Skeletal muscle tissue (tissue), 4 donors: ENCODE data around the gene COMMD4. TPM values are rescaled to one million over a fixed set of nuclear protein-coding genes. Genes with fewer than 3 reads are reported as not detected.

Experiments used
- H3K27ac ChIP-seq: one replicate; pipeline ENCODE4 v1.7.0; 2013; ENCODE audit warnings: mild to moderate bottlenecking, low read depth, low read length, inconsistent platforms
- H3K27me3 ChIP-seq, 3 donors: one replicate each; pipeline ENCODE4 v1.7.0; 2013; ENCODE audit warnings: low read length in 3 of 3; ENCODE audit not compliant: control insufficient read depth in 3 of 3, insufficient read depth in 3 of 3
- H3K36me3 ChIP-seq, 3 donors: one replicate each; pipeline ENCODE4 v1.7.0; 2013; ENCODE audit warnings: low read length in 3 of 3; ENCODE audit not compliant: control insufficient read depth in 3 of 3, insufficient read depth in 3 of 3
- H3K4me1 ChIP-seq, 3 donors: one replicate each; pipeline ENCODE4 v1.7.0; 2013; ENCODE audit warnings: low read length in 3 of 3, mild to moderate bottlenecking in 3 of 3; ENCODE audit not compliant: control insufficient read depth in 3 of 3, insufficient read depth in 3 of 3
- H3K4me3 ChIP-seq, 3 donors: one replicate each; pipeline ENCODE4 v1.7.0; 2013; ENCODE audit warnings: low read length in 3 of 3
- H3K9ac ChIP-seq, 3 donors: one replicate each; pipeline ENCODE4 v1.7.0; 2013; ENCODE audit warnings: low read length in 3 of 3, mild to moderate bottlenecking in 3 of 3, moderate library complexity in 2 of 3, low read depth in 1 of 3
- H3K9me3 ChIP-seq, 3 donors: one replicate each; pipeline ENCODE4 v1.7.0; 2013; ENCODE audit warnings: low read length in 3 of 3; ENCODE audit not compliant: control insufficient read depth in 3 of 3
- total RNA-seq: library from RNA; depleted of rRNA; stranded (reverse); fragments of >200 nt; gene quantifications from one replicate; pipeline ENCODE4 v1.2.3, GENCODE V29; 2014
- donor health status: Osteomylitis.

Gene COMMD4
- total RNA-seq, 1 donor from 2014 or later = 13.6 TPM

- no peak overlapping the region for H3K27ac ChIP-seq
- no peaks in the 10 kb centered on the region for H3K27me3 ChIP-seq
- H3K9ac ChIP-seq = no peak overlapping the region
- no peak overlapping the region for H3K4me3 ChIP-seq
- peaks cover 72 to 87% (median 79%) of the 10 kb centered on the region in 3 donors for H3K36me3 ChIP-seq
- H3K9me3 ChIP-seq = no peaks in the 10 kb centered on the region
- no peaks in the 10 kb centered on the region for H3K4me1 ChIP-seq
Measured at GRCh38 chr15:75361361-75361988, 25.6 kb downstream of the COMMD4 start.

GRCh38 chr15:75361989-75362641, 26.3 kb downstream of the COMMD4 start:
- Histone ChIP-seq H3K9me3 (no peaks in the 10 kb centered on the region), H3K27me3 (no peaks in the 10 kb centered on the region)

GRCh38 chr15:75362642-75363249, 26.9 kb downstream of the COMMD4 start:
- Histone ChIP-seq H3K9me3 (no peaks in the 10 kb centered on the region), H3K9ac (no peak overlapping the region), H3K36me3 (peaks cover 78 to 85% (median 83%) of the 10 kb centered on the region in 3 donors), H3K4me1 (peaks cover 6 to 7% (median 7%) of the 10 kb centered on the region in 3 donors), H3K27ac (no peak overlapping the region), H3K27me3 (no peaks in the 10 kb centered on the region), H3K4me3 (no peak overlapping the region)

More at GRCh38 chr15:75361989-75362641, 26.3 kb downstream of the COMMD4 start:
- peaks cover under 1% of the 10 kb centered on the region in 3 donors for H3K4me1 ChIP-seq
- H3K27ac ChIP-seq = no peak overlapping the region
- H3K4me3 ChIP-seq = no peak overlapping the region
- H3K36me3 ChIP-seq = peaks cover 75 to 85% (median 79%) of the 10 kb centered on the region in 3 donors
- H3K9ac ChIP-seq = no peak overlapping the region

DNA sequence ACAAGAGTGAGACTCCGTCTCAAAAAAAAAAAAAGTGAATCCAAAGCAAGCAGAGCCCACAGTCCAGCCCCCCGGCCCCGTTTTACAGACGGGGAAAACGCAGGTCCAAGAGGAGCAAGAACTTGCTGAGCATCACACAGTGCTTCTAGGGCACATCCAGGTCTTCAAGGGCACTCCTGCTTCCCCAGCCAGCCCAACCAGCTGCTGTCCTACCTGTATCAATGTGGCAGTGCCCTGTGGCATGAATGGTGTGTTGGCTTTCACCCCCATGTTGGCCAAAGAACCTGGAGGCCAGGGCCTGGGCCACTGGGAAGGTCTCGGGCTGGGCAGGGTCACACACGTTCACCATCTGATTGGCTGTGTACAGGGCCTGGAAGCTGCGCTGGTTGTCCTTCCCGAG, 27.9 kb downstream of the COMMD4 start:
- Histone ChIP-seq H3K36me3 (peaks cover 73 to 75% (median 73%) of the 10 kb centered on the region in 3 donors), H3K27ac (no peak overlapping the region), H3K9me3 (no peaks in the 10 kb centered on the region), H3K27me3 (no peaks in the 10 kb centered on the region), H3K4me1 (peaks cover 9 to 10% (median 10%) of the 10 kb centered on the region in 3 donors), H3K4me3 (no peak overlapping the region), H3K9ac (no peak overlapping the region)

- Histone ChIP-seq H3K9ac (no peak overlapping the region), H3K9me3 (no peaks in the 10 kb centered on the region), H3K4me1 (peaks cover 20 to 21% (median 20%) of the 10 kb centered on the region in 3 donors), H3K36me3 (peaks cover 64 to 65% (median 65%) of the 10 kb centered on the region in 3 donors), H3K27me3 (no peaks in the 10 kb centered on the region), H3K27ac (no peak overlapping the region), H3K4me3 (no peak overlapping the region)
Measured at GRCh38 chr15:75364881-75365280, 29.0 kb downstream of the COMMD4 start.

GRCh38 chr15:75366163-75366562, 30.3 kb downstream of the COMMD4 start:
- no peak overlapping the region for H3K27ac ChIP-seq
- H3K9ac ChIP-seq = no peak overlapping the region
- no peaks in the 10 kb centered on the region for H3K27me3 ChIP-seq
- H3K4me3 ChIP-seq = no peak overlapping the region
- H3K9me3 ChIP-seq = no peaks in the 10 kb centered on the region
- peaks cover 53 to 59% (median 58%) of the 10 kb centered on the region in 3 donors for H3K36me3 ChIP-seq
- H3K4me1 ChIP-seq = peaks cover 20 to 22% (median 22%) of the 10 kb centered on the region in 3 donors

DNA sequence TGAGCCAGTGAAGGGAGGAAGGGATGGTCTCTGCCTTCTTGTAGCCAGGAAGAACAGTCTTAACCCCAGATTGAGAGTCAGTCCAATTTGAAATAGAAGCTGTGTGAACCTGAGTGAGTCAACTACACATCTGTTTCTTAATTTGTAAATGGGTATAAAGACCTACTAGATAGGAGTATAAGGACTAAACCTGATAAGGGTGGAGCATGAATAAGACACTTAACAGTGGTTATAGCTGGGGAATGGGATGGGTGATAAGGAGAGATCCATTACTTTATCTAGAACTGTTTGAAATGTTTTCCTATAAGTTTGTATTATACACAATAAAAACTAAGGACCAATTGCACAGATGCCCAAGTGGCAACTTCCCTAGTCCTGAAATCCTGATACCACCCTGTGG, 31.1 kb downstream of the COMMD4 start:
- H3K27me3 ChIP-seq = no peaks in the 10 kb centered on the region
- H3K9ac ChIP-seq = peak overlapping the region in 1 of 3 donors; percentile 99
- no peaks in the 10 kb centered on the region for H3K9me3 ChIP-seq
- H3K27ac ChIP-seq = no peak overlapping the region
- H3K4me1 ChIP-seq = peaks cover 20 to 22% (median 22%) of the 10 kb centered on the region in 3 donors
- H3K4me3 ChIP-seq = no peak overlapping the region
- peaks cover 50 to 59% (median 57%) of the 10 kb centered on the region in 3 donors for H3K36me3 ChIP-seq

- Histone ChIP-seq H3K27me3 (no peaks in the 10 kb centered on the region), H3K4me3 (peak overlapping the region; percentile 83 to 94 (median 92)), H3K9ac (peak overlapping the region; percentile 93 to 99 (median 98)), H3K9me3 (no peaks in the 10 kb centered on the region), H3K4me1 (peaks cover 20 to 22% (median 22%) of the 10 kb centered on the region in 3 donors), H3K27ac (peak overlapping the region; percentile 94), H3K36me3 (peaks cover 46 to 55% (median 53%) of the 10 kb centered on the region in 3 donors)
Measured at GRCh38 chr15:75367406-75367912, 31.6 kb downstream of the COMMD4 start.

- Histone ChIP-seq H3K27me3 (no peaks in the 10 kb centered on the region), H3K4me3 (peak within 1 kb of the TSS; percentile 83 to 94 (median 92)), H3K36me3 (peaks cover 44 to 54% (median 51%) of the 10 kb centered on the region in 3 donors), H3K9me3 (no peaks in the 10 kb centered on the region), H3K4me1 (peaks cover 20 to 22% (median 22%) of the 10 kb centered on the region in 3 donors), H3K9ac (peak within 1 kb of the TSS; percentile 93 to 99 (median 98)), H3K27ac (peak within 1 kb of the TSS; percentile 94)
Measured at GRCh38 chr15:75367913-75368688, 32.2 kb downstream of the COMMD4 start, which contains the start of gene MAN2C1. TSS of gene MAN2C1 (minus strand) at chr15:75368607. CDS start at chr15:75368583, 24 bp downstream.
